NCI-H2107 treated with DMSO at 0.1 percent for 48 hours (cell line): Measurements from ENCODE around the gene TMF1.

Experiments
- DNase-seq: peaks from one replicate; lab custom pipeline; 2025; ENCODE audit not compliant: unreplicated experiment; lab: John Stamatoyannopoulos, UW

The TMF1 gene

DNA sequence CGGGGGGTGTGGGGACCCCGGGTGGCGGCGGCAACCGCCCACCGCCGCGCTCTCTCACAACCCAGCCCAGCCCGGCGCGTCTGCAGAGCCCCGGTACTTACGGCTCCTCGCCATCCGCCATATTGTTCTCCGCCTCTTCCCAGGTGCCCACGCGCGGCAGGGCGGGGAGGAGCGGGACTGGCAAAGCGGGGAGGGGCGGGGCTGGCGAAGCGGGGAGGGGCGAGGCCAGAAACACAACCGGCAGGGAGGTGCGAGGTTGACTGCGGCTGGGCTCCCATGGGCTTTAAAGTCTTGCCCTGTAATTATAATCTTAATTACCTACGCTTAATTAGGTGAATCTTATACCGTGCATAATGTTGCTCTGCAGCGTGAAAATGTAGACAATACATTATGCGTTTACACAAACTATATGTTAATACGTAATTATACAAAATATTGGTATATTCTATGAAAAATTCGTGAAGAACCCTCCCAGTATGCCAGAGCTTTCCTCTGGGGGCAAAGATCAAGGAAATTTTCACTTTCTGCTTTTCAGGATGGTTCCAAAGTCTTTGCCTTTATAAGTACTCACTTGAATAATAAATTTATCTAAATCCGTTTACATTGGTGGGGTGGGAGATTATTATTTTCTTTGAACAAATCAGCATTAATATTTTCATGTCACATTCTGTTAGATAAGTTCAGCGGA, 28.2 kb upstream of the TMF1 start, which contains the start of gene UBA3:
Gene UBA3, minus strand, starts transcription at position 133 of the 688 bp plus-strand sequence. Its CDS starts 12 bp downstream, at position 121.
- DNase-seq: peak; percentile 50

DNA sequence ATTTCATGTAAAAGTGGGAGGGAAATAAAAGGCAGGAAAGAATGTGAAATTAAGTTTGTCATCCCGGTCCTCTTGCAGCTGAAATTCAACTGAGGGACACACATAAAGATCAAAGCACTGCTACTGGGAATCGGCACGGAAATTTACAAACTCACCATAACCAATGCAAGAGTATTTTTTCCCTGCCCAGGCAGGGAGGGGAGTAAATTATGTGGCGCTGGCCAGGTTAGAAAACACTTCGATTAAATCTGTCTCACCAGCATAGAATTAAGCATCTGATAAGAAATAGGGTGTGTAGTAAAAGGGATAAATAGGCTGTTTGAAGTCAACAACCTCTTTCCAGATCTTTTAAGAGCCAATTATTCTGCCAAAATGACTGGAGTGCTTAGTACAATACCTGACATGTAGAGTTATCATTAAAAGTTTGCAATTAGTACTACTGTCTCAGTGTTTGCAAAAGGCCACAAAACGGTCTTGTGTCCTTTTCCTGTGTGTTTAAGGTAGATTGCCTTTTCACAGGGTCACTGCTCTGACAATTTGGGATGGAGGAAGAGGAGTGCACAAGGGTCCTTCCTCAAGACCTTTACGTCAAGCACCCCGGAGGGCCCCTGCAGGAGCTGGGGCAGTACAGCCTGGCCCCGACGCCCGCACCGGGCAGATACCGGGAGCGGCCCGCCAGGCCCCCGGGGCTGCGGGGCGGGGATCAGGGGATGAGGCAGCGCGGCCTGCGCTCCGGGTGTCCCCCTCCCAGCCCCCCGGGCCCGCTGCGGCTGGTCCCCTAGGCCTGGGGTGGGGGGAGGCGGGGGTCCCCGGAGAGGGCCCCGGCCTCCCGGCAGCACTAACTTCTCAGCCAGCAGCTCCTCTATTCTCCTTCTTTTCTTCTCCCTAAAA, 27.4 kb upstream of the TMF1 start:
- DNase-seq: no peak

DNA sequence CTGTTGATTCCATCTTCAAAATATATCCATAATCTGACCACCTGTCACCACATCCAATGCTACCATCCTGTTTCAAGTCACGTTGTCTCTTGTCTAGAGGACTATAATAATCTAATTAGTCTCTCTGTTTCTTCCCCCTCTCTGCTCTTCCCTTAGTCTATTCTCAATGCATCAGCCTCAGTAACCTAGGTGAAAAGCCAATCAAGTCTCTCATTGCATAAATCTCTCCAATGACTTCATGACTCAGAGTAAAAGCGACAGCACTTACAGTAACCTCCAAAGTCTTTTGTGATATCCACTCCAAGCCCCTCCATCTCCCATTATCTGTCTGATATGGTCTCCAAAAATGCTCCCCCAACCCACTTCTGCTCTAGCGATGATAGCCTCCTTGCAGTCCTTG, 20.8 kb upstream of the TMF1 start:
- no peak for DNase-seq

DNA sequence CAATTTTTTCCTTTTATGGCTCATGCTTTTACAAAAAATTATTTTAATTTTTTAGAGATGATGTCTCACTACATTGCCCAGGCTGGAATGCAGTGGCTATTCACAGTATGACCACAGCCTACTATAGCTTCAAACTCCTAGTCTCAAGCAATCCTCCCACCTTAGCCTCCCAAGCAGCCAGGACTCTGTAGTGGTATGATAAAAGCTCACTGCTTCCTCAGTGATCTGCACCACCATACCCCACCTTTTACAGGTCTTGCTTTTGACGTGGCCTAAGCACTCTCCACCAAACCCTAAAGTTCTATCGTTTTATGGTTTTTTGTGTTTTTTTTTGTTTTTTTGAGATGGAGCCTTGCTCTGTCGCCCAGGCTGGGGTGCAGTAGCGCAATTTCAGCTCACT, 14.0 kb upstream of the TMF1 start:
- no peak for DNase-seq

DNA sequence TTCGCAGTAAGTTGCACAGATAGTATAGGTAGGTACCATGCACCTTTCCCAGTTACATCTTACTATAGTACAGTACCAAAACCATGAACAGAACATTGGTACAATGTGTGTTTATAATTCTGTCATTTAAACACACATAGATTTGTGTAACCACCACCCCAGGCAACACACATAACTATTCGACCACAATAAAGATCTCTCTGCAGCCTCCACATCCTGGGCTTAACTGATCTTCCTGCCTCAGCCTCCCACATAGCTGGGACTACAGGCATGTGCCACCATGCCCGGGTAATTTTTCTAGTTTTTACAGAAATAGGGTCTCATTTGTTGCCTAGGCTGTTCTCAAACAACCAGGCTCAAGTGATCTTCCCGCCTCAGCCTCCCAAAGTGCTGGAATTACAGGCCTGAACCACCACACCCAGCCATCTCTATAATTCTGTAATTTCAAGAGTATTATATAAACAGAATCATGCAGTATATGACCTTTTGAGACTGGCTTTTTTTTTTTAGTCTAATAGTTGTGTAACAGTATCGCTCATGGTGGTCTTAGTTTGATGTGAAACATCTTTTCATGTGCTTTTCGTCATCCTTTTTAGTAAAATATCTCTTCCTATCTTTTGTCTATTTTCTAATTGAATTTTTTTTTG, 13.3 kb upstream of the TMF1 start:
- no peak for DNase-seq

DNA sequence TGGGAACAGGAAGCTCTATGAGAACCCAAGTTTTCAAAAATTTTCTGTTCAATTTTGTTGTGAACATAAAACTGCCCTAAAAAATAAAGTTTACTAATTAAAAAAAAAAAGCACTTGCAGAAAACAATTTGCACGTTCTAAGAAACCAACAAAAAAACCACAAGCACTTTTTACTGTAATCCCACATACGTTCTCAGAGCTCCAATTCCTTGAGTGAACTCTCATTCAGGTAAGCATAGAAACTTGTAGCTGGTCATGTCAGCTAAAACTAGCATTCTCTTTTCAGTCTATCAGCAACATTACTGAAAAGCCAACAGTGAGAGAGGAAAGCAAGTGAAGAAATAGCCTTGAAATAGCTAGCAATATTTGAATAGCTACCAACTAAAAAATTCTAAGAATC, 11.5 kb upstream of the TMF1 start:
- DNase-seq: no peak

DNA sequence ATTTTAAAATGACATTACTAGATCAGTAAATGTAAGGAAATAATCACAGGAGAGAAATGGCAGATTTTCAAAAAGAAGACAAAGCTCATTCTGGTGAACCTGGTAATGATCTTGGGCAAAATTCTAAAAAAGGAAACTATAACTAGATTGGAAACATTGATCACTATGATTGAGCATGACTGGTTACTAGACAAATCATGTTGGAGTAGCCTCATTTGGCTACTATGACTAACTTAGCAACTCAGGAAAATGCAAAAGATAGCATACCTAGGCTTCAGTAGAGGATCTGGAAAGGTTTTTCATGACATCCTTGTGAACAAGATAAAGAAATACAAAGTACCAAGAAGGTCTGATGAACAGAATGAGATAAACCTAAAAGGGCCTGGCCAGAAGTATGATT, 7.6 kb upstream of the TMF1 start:
- no peak for DNase-seq

DNA sequence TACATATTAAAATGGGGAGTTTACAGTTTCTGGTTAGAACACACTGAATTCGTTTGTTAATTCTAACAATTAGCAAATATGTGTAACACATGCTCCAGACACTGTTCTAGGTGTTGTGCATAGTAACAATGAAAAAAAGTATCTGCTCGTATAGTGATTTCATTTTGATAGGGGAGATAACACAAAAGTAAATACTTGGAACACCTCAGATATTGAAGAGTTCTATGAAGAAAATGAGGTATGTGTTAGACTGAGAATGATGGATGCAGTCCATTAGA, 6.8 kb upstream of the TMF1 start:
- no peak for DNase-seq

DNA sequence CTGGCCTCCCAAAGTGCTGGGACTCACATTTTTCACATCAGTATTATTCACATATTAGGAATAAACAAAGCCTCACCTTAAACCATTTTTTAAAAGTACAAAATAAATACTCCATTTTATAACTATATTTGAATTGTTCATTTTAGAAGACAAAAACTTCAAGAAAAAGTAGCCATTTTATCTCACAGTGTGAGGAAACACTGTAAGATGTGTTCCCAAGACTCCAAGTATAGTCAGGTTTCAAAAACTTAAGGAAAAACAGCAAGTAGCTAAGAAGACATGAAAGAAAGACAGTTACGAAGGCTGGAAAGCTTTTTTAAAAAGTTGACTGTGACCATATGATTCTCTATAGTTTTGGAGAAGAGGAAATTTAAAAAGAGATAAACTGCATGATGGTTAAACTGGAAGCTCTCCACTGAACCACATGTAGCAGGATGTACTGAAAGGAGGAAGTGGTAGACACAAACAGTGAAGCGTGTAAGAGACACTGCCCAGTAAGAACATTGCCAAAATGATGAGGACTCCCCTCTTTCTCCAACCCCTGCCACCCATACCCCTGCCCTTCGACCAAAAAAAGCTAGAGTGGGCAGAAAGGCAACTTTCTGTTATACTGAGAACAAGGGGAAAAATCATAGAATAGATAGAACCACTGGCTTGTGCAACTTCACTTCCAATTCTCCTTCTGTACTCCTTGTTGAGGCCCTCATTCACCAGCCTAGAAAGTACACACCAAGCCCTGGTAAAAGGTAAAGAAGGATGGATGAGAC, 6.2 kb upstream of the TMF1 start:
- no peak for DNase-seq

DNA sequence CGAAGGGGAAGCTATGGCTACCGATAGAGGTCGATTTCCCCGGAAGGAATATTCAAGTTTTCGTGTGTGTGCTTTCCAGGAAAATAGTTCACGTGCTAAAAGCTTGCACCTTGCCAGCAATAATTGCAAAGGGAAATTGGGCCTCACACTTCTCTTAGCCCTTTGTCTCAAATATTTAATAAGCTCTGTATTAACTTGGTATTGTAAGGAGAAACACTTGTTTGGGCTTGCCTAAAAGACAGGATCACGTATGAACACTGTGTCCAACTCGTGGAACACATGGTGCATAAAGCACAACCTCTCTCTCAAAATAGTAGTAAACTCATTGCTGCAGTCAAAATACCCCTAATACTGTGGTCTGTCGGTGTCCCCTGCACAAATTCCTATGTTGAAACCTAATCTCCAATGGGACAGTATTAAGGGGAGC, 352 bp upstream of the TMF1 start:
- no peak for DNase-seq

DNA sequence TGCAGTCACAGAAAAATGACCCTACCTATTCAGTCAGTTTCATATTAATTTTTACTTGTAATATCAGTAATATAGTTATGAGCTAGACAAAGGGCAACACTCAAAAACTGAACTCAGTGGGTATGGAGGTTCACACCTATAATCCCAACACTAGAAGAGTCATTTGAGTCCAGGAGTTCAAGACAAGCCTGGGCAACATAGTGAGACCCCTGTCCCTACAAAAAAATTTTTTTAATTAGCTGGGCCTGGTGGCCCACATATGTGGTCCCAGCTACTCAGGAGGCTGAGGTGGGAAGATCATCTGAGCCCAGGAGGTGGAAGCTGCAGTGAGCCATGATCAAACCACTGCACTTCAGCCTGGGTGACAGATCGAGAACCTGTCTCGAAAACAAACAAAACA, 3.1 kb downstream of the TMF1 start:
- no peak for DNase-seq

DNA sequence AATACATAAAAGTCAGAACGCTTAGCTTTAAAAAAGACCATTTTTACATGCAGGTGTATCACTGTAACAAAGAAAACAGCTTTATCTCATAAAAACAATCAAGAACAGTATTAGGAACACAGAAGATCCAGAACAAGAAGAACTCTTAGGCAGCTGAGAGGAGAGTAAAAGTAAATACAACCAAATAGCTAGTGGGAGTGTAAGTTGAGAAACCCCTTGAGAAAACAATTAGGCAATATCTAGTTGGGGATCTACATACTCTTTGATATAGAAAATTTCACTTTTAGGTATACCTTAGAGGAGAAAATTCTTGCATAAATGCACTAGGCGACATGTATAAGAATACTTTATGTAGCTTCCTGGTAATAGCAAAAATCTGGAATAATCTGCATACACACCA, 7.5 kb downstream of the TMF1 start:
- peak; percentile 3 for DNase-seq

DNA sequence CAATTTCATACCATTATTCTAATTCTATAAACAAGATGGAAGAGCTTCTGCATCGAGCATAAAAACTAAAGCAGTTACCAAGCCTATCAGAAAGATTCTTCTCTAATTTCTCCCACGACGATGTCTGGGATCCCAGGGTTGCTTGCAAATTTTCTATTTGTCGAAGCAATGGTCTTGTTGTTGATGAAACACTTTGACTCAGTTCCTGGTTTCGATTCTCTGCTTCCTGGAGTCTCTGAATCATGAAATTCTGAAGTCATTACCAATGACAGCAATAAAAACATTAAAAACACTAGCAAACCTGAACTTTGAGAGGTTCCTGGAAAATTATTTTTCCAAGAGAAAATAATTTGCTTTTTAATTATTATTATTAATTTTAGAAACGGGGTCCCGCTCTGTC, 18.7 kb downstream of the TMF1 start:
- DNase-seq: no peak

DNA sequence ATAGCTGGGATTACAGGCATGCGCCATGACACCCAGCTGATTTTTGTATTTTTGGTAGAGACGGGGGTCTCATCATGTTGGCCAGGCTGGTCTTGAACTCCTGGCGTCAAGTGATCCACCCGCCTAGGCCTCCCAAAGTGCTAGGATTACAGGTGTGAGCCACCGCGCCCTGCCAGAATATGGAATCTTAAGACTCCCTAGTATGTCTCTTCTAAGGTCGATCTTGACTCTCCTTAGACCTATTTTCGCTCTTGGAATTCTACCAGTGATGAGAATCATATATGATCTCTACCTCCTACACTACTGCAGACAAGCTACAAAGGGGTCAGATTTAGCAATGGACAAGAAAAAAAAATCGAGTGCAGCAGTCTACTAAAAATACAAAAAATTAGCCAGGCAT, 19.4 kb downstream of the TMF1 start:
- DNase-seq: no peak

DNA sequence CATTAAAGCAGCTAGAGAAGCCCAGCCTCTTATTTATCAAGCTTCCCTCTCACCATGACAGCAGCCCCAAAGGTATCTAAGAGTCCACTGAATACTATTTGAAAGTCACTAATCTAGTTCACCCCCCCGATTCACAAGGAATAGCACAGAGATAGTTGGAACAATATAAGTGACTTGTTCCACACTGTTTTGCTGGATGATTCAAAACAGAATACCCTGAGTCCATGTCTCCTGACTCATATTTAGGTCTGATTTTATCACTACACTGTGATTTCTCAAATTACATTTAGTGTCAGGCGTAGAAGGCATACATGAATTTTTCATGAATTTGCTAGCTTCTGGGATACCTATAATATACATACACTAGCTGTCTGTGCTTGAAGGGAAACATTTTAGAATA, 20.0 kb downstream of the TMF1 start:
- DNase-seq: no peak

DNA sequence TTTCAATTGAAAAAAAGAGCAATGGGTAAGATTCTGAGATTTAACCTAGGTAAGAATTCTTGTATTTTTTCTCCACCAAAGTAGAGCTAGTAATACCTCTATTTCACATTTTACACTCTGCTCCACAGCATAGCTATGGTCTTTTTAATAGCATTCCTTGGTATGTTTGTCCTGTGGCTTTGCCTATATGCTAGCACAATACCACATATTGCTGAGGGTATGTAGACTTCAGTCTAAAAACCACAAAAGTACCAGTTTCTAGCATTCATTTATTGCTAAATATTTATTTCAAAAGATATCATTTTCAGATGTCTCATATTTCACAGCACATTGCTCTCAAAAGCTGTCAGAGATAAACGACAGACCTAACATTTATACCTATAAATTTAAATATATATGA, 20.5 kb downstream of the TMF1 start:
- no peak for DNase-seq

DNA sequence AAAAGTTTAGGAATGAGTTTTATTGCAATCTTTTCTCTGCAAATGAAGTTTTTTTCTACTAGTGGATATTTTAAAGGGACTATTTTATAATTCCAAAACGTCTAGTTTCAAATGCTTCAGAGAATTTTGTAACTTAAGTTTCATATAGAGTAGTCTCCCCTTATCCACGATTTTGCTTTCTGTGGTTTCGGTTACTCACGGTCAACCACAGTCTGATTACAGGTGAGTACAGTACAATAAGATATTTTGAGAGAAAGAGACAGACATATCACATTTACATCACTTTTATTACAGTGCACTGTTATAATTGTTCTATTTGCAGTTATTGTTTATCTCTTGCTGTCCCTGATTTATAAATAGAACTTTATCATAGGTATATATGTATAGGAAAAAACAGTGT, 31.3 kb downstream of the TMF1 start:
- no peak for DNase-seq

DNA sequence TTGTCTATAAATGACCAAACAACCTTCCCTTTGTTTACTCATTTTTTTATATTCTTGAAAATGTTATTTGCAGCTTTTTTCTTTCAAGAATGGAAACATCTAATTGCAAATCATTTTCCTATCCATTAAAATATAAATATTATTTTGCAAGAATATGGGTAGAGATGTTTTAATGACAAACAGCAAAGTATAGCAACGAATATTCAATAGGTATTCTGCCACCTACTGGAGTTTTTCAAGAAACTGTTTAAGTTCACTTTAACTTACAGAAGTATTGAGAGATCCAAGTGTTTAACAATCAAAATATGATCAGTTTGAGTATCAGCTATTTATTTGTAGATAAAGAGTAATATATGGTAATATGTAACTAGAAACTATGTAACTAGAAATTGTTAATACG, 31.7 kb downstream of the TMF1 start:
- no peak for DNase-seq

DNA sequence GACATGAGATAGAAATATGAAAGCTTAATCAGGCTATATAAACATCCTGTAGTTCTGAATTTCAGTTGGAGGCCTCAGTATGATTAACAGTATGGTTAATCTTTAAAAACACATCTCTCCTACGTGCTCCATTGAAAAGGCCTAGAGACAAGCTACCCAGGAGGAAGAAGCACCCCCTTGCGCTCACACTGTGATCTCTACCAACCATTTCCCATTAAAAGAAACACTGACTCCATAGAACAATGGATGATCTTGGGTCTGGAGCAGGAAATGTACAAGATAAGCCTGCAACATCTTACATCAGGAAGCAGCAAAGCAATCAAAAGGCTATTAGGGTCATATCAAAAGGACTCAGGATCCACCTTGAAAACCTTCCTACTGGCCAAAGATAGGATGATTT, 35.2 kb downstream of the TMF1 start:
- no peak for DNase-seq

DNA sequence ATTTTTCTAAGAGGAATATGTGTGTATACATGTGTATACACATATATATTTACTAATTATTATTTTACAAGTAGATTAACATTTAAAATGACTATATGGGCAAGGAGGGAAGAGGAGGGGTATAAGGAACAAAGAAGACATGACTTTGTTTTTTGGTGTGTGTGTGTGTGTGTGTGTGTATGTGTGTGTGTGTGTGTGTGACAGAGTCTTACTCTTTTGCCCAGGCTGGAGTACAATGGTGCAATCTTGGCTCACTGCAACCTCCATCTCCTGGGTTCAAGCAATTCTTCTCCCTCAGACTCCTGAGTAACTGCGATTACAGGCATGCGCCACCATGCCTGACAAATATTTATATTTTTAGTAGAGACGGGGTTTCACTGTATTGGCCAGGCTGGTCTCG, 36.0 kb downstream of the TMF1 start:
- DNase-seq: no peak

DNA sequence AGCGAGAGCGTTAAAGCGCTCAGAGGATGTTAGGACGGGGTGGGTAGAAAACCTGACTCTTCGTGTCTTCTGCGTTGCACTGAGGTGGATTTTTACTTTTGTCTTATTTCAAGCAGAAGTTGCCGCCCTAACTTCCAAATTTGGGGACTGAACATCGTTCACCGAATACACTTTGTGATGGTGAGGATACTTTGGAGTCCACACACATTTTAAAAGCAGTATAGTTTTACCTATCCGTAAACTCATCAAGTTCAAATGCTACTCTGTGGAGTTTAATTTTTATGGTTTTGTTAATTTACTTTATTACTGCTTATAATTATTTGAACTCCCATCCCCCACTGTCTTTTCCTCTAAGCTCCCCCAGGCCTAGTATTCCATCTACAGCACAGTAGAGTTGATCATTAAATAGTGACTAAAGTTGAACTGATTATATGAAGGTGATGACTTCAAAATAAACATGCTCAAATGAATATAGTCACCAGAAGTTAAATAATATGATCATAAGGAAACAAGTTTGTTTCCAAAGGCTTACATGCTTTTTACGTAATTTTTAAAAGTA, 38.0 kb downstream of the TMF1 start:
- DNase-seq: no peak
